Psoas muscle (tissue), 8 donors: ENCODE data around the gene PLEKHH2. TPM values are rescaled to one million over a fixed set of nuclear protein-coding genes. Genes with fewer than 3 reads are reported as not detected.

Experiments used
- ATAC-seq, 4 donors: fragments of 200-7000 bp; cut with Tn5 transposase; one replicate each; pipeline ENCODE4 v1.9.1; 2020; ENCODE audit warnings: moderate library complexity in 3 of 4, mild to moderate bottlenecking in 2 of 4
- DNase-seq, 2 donors: peaks; one replicate each; pipeline ENCODE4 v3.0.0-alpha.2; 2020
- H3K27ac ChIP-seq: fragments of 200-600 bp; one replicate; pipeline ENCODE4 v1.8.0; 2022
- H3K27me3 ChIP-seq, 3 donors: fragments of 200-600 bp in 1 of 3; one replicate each; pipeline versions ENCODE4 v1.6.1 to v1.8.0; 2013 to 2022; ENCODE audit warnings: low read length in 2 of 3, mild to moderate bottlenecking in 2 of 3, moderate library complexity in 1 of 3; ENCODE audit not compliant: insufficient read depth in 3 of 3
- H3K36me3 ChIP-seq, 2 donors: fragments of 200-600 bp in 1 of 2; one replicate each; pipeline versions ENCODE4 v1.6.1 to v1.8.0; 2013 to 2022; ENCODE audit warnings: low read depth in 1 of 2, mild to moderate bottlenecking in 1 of 2, moderate library complexity in 1 of 2; ENCODE audit not compliant: insufficient read depth in 1 of 2
- H3K4me1 ChIP-seq: fragments of 200-600 bp; one replicate; pipeline ENCODE4 v1.8.0; 2022
- H3K4me3 ChIP-seq: fragments of 200-600 bp; one replicate; pipeline ENCODE4 v1.8.0; 2022; ENCODE audit warnings: mild to moderate bottlenecking
- H3K9me3 ChIP-seq: fragments of 200-600 bp; one replicate; pipeline ENCODE4 v1.8.0; 2022
- CTCF ChIP-seq: fragments of 200-600 bp; IDR thresholded peaks from one replicate; pipeline ENCODE4 v1.8.0; 2022; ENCODE audit warnings: antibody characterized with exemption
- WGBS, 3 donors: extraction: QIAGEN DNeasy Blood & Tissue Kit; methylation state at CpG; one replicate each; pipeline versions ENCODE4 v1.1.6 to v1.1.7; 2013; 5-methylcytosine and 5-hydroxymethylcytosine counted together
- intact Hi-C, 2 donors: fragments of 100-400 bp; cut with DNase I; formaldehyde crosslinking; loops; one replicate each; pipeline versions ENCODE4 v1.11.0 to v1.14.2; 2022
- polyA plus RNA-seq, 3 donors: library from polyadenylated mRNA; stranded (reverse); fragments of 200-250 nt; gene quantifications; one replicate each; pipeline ENCODE4 v1.2.3, GENCODE V29; 2013
- total RNA-seq, 4 donors: library from RNA; stranded (reverse); fragmentation: NEBNext Ultra II Directional in 2 of 4; extraction: Animal tissue kit (Norgen Biotek cat#: 25700) in 2 of 4; gene quantifications; one replicate each; pipeline versions ENCODE4 v1.2.1 to v1.2.4, GENCODE V29; 2021 to 2023
- donor health status: healthy with polysubstance abuse.
- donor health status: DM: no; HTN: no; CAD: no; lungs with moderate emphysema.
- donor health status: Bipolar disorder and iron deficiency.
- donor health status: healthy.
- donor health status: DM: yes; HTN: yes; CAD: no.
- donor health status: DM: no; HTN: no; CAD: no.
- donor health status: DM: no; HTN: no; CAD: no.
- donor health status: DM: yes; HTN: yes; CAD: no.

Gene PLEKHH2
- total and polyA plus RNA-seq, 7 donors: 0.14 to 2.2 (median 0.38) TPM

GRCh38 chr2:43616967-43617680 is 19.9 kb upstream of the PLEKHH2 start:
- no peaks in the 10 kb centered on the region for H3K36me3 ChIP-seq
- 73 to 76% (median 75%) methylated on average over 5 of the region's 5 CpGs for WGBS, 3 donors
- H3K4me1 ChIP-seq: no peaks in the 10 kb centered on the region
- intact Hi-C loops: no loop called here
- no peak for TF ChIP-seq CTCF
- ATAC-seq: no peak
- no peak overlapping the region for H3K27ac ChIP-seq
- H3K27me3 ChIP-seq: peaks cover 0 to 5% (median 0%) of the 10 kb centered on the region in 3 donors
- H3K4me3 ChIP-seq: no peak overlapping the region
- no peaks in the 10 kb centered on the region for H3K9me3 ChIP-seq
- no peak for DNase-seq

- intact Hi-C loops: no loop called here
Observed at GRCh38 chr2:43619511-43619910, 17.5 kb upstream of the PLEKHH2 start.

GRCh38 chr2:43622931-43623451 is 14.1 kb upstream of the PLEKHH2 start:
- Histone ChIP-seq H3K27ac (no peak overlapping the region), H3K4me1 (no peaks in the 10 kb centered on the region), H3K9me3 (no peaks in the 10 kb centered on the region), H3K4me3 (no peak overlapping the region), H3K27me3 (no peaks in the 10 kb centered on the region), H3K36me3 (no peaks in the 10 kb centered on the region)
- intact Hi-C loops: no loop called here
- 26 to 36% (median 33%) methylated on average over 6 of the region's 6 CpGs for WGBS, 3 donors
- TF ChIP-seq CTCF: no peak
- DNase-seq (no peak), ATAC-seq (no peak)

More at GRCh38 chr2:43619511-43619910, 17.5 kb upstream of the PLEKHH2 start:
- 95% methylated on average over 10 of the region's 10 CpGs for WGBS, 3 donors
- H3K4me3 ChIP-seq: no peak overlapping the region
- H3K27me3 ChIP-seq: peaks cover 0 to 5% (median 0%) of the 10 kb centered on the region in 3 donors
- no peaks in the 10 kb centered on the region for H3K4me1 ChIP-seq
- no peak for TF ChIP-seq CTCF
- H3K36me3 ChIP-seq: no peaks in the 10 kb centered on the region
- H3K27ac ChIP-seq: no peak overlapping the region
- no peak for DNase-seq
- ATAC-seq: no peak
- H3K9me3 ChIP-seq: no peaks in the 10 kb centered on the region

GRCh38 chr2:43631618-43632317 is 5.3 kb upstream of the PLEKHH2 start:
- Histone ChIP-seq H3K36me3 (no peaks in the 10 kb centered on the region), H3K4me3 (no peak overlapping the region), H3K9me3 (no peaks in the 10 kb centered on the region), H3K27ac (no peak overlapping the region), H3K4me1 (no peaks in the 10 kb centered on the region), H3K27me3 (peaks cover 3 to 39% (median 8%) of the 10 kb centered on the region in 3 donors)
- no peak for DNase-seq
- WGBS, 3 donors: 40 to 47% (median 42%) methylated on average over 11 of the region's 11 CpGs
- no peak for TF ChIP-seq CTCF
- no peak for ATAC-seq
- intact Hi-C loops: no loop called here
